HepG2 (cell line): Measurements from ENCODE around the gene KLRC4.
"Not testable (repeated sequence)": the region's sequence is repeated elsewhere in the genome, so short reads cannot be mapped to it uniquely, and the experiment has no call there.

Source experiments
- CTCF ChIP-seq: sonication (generic); formaldehyde crosslinking; IDR thresholded peaks from 2 replicates; pipeline ENCODE4 v1.5.0; 2020; ENCODE audit warnings: mild to moderate bottlenecking, missing genetic modification reagents, moderate library complexity
- KDM4B ChIP-seq: sonication (generic); formaldehyde crosslinking; IDR thresholded peaks from 2 replicates; pipeline ENCODE4 v1.4.0; 2020; ENCODE audit warnings: missing genetic modification reagents
- KLF11 ChIP-seq: IDR thresholded peaks from 2 replicates; pipeline ENCODE4 v1.6.1; 2016; ENCODE audit warnings: missing compliant biosample characterization
- NFATC3 ChIP-seq: sonication (generic); formaldehyde crosslinking; IDR thresholded peaks from 2 replicates; pipeline ENCODE4 v1.5.1; 2020; ENCODE audit warnings: mild to moderate bottlenecking, missing genetic modification reagents
- POLR2AphosphoS5 ChIP-seq: IDR thresholded peaks from 2 replicates; pipeline ENCODE4 v1.6.1; 2012; ENCODE audit warnings: low read depth, low read length
- THAP8 ChIP-seq: sonication (generic); formaldehyde crosslinking; IDR thresholded peaks from 2 replicates; pipeline ENCODE4 v1.5.1; 2020; ENCODE audit warnings: missing genetic modification reagents, mild to moderate bottlenecking, borderline replicate concordance
- ZFAT ChIP-seq: sonication (generic); formaldehyde crosslinking; conservative IDR thresholded peaks from 2 replicates; pipeline ENCODE4 v1.8.1; 2023; ENCODE audit warnings: missing genetic modification reagents, inconsistent platforms
- ZNF318 ChIP-seq: sonication (generic); formaldehyde crosslinking; IDR thresholded peaks from 2 replicates; pipeline ENCODE4 v1.4.0; 2020; ENCODE audit warnings: mild to moderate bottlenecking, missing genetic modification reagents
- ZNF709 ChIP-seq: sonication (generic); formaldehyde crosslinking; IDR thresholded peaks from 2 replicates; pipeline ENCODE4 v1.5.0; 2020; ENCODE audit warnings: mild to moderate bottlenecking, missing genetic modification reagents
- ZNF800 ChIP-seq: sonication (generic); formaldehyde crosslinking; IDR thresholded peaks from 2 replicates; pipeline ENCODE4 v1.4.0; 2020; ENCODE audit warnings: missing genetic modification reagents

- TF ChIP-seq KLF11 (CRISPR knock-in tag); ZFAT (CRISPR knock-in tag); ZNF800 (CRISPR knock-in tag); NFATC3 (CRISPR knock-in tag); CTCF; POLR2AphosphoS5; THAP8 (CRISPR knock-in tag); KDM4B (CRISPR knock-in tag); ZNF318 (CRISPR knock-in tag); ZNF709 (CRISPR knock-in tag): not testable (repeated sequence)
Measured at GRCh38 chr12:10437601-10438000, 28.0 kb upstream of the KLRC4 start.
